Rectal smooth muscle tissue (tissue), 1 donor: Measurements from ENCODE around the gene MAEA.

Experiments
- H3K27ac ChIP-seq: one replicate; pipeline ENCODE4 v1.7.0; 2013; ENCODE audit warnings: low read depth, low read length, inconsistent platforms
- H3K27me3 ChIP-seq: one replicate; pipeline ENCODE4 v1.7.0; 2013; ENCODE audit warnings: low read length; ENCODE audit not compliant: control insufficient read depth, insufficient read depth
- H3K36me3 ChIP-seq: one replicate; pipeline ENCODE4 v1.7.0; 2013; ENCODE audit warnings: low read length; ENCODE audit not compliant: control insufficient read depth, insufficient read depth
- H3K4me1 ChIP-seq: one replicate; pipeline ENCODE4 v1.7.0; 2013; ENCODE audit warnings: low read length; ENCODE audit not compliant: control insufficient read depth, insufficient read depth
- H3K4me3 ChIP-seq: one replicate; pipeline ENCODE4 v1.7.0; 2013; ENCODE audit warnings: low read length
- H3K9ac ChIP-seq: one replicate; pipeline ENCODE4 v1.7.0; 2013; ENCODE audit warnings: low read length

Gene MAEA

DNA sequence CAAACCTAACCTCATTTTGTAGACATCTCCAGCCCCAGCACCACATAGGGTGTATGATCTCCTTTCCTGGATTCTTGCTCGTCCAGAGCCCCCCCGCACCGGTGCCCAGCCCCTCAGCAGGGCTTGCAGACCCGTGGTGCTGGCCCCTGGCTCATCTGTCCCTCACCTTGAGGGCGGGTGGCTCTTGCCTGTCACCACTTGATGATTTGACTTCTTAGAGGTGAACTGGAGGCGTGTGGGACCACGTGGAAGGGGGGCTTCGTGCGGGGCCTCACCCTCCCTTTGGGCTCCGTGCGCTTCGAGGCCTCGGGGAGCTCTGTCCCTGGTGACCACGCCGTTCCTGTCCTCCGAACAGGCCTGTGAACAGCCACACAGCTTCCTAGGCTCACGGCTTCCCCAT, 72.8 kb downstream of the MAEA start:
- Histone ChIP-seq H3K27ac (no peak overlapping the region), H3K4me3 (no peak overlapping the region), H3K36me3 (peaks cover 3% of the 10 kb centered on the region)

DNA sequence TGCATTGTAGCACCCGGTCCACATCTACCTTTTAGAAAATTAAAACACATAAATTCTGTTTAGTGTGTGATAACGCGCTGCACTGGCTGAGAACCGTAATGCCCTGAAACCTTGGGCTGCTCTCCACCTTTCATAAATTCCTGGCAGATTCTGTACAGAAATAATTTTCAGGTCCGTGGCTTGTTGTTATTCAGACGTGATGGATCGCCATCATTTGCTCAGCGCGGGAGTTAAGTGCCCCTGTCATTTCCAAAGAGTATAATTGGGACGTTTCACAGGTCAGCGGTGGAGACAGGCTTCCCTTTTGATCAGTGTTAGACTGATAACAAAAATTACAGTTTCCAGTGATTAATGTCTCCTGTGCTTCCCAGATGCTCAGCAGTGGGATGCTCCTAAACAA, 73.8 kb downstream of the MAEA start:
- Histone ChIP-seq H3K27ac (no peak overlapping the region), H3K9ac (no peak overlapping the region), H3K27me3 (no peaks in the 10 kb centered on the region), H3K4me3 (no peak overlapping the region), H3K36me3 (peaks cover 3% of the 10 kb centered on the region), H3K4me1 (no peaks in the 10 kb centered on the region)

More for the DNA sequence above, 72.8 kb downstream of the MAEA start:
- Histone ChIP-seq H3K9ac (no peak overlapping the region), H3K4me1 (no peaks in the 10 kb centered on the region), H3K27me3 (no peaks in the 10 kb centered on the region)

DNA sequence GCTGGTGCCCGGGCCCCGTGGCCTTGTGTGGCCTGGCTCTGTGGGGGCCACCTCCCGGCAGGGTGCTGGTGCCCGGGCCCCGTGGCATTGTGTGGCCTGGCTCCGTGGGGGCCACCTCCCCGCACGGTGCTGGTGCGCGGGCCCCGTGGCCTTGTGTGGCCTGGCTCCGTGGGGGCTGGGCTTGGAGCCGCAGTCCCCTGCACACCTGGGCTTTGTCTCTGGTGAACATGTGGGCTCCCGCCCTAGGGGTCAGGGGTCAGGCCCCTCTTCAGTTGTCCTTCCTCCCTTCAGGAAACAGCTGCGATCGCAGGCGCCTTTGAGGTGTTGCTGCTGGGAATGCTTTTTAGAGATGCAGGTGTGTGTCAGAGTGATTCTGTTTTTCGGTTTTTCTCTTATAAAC, 74.5 kb downstream of the MAEA start:
- Histone ChIP-seq H3K36me3 (peaks cover 3% of the 10 kb centered on the region), H3K4me3 (no peak overlapping the region), H3K4me1 (no peaks in the 10 kb centered on the region), H3K27me3 (no peaks in the 10 kb centered on the region), H3K9ac (no peak overlapping the region), H3K27ac (no peak overlapping the region)

DNA sequence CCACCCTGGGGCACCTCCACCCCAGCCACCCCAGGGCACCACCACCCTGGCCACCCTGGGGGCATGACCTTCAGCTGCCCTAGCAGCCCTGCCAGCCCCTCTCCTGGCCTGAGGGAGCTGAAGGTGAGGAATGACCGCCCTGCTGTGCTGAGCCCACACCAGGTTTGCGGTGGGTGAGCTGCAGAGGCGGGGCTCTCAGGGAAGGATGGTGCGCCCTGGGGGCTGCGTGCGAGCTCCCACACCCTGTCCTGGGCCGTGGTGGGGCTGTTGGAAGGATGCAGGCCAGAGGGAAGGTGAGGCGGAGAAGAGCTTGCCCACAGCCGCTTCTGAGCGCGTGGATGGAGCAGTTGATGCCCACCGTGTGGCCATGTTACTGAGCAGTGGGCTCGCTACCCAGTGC, 75.1 kb downstream of the MAEA start:
- peaks cover 3% of the 10 kb centered on the region for H3K36me3 ChIP-seq
- H3K27me3 ChIP-seq: no peaks in the 10 kb centered on the region
- no peaks in the 10 kb centered on the region for H3K4me1 ChIP-seq
- no peak overlapping the region for H3K27ac ChIP-seq
- no peak overlapping the region for H3K4me3 ChIP-seq
- H3K9ac ChIP-seq: no peak overlapping the region

DNA sequence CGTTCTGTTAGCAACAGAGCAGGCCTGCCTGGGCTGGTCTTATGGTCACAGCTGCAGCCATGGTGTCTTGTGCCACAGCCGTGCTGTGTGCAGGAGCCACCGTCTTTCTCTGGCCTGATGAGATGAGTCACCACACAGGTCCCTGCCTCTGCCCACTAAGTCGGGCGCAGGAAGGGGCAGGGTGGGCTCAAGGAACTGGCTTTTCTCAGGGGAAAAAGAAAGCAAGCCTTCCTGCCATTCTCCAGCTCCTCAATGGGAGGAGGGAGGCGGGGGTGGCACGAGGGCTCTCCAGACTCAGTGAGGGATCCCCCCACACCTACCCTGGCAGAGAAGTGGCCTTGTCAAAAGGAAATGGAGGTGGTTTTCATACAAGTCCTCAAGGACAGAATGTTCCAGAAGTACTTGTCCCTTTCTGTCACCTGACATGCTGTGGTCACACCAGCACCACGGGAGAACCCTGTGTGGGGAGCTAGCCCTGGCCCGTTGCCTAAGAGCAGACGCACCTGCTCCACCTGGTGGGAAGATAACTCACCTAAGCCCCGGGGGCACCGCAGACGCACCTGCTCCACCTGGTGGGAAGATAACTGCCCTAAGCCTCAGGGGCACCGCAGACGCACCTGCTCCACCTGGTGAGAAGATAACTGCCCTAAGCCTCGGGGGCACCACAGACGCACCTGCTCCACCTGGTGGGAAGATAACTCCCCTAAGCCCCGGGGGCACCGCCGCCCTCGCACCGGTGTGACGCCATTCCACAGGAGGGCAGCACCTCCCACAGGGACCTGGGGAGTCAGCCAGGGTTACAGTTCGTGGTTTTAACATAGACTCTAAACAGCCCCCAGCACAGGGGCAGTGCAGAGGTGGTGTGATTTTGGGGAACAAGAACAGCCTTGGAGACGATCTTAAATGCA, 75.8 kb downstream of the MAEA start:
- Histone ChIP-seq H3K4me3 (no peak overlapping the region), H3K36me3 (peaks cover 3% of the 10 kb centered on the region), H3K27ac (no peak overlapping the region), H3K9ac (no peak overlapping the region), H3K27me3 (no peaks in the 10 kb centered on the region), H3K4me1 (no peaks in the 10 kb centered on the region)

GRCh38 chr4:1366371-1367229, 76.9 kb downstream of the MAEA start:
- H3K36me3 ChIP-seq: peaks cover 6% of the 10 kb centered on the region
- H3K4me1 ChIP-seq: no peaks in the 10 kb centered on the region
- H3K27ac ChIP-seq: no peak overlapping the region
- H3K9ac ChIP-seq: no peak overlapping the region
- no peaks in the 10 kb centered on the region for H3K27me3 ChIP-seq
- H3K4me3 ChIP-seq: no peak overlapping the region

GRCh38 chr4:1367230-1367935, 77.7 kb downstream of the MAEA start:
- Histone ChIP-seq H3K4me3 (no peak overlapping the region), H3K9ac (no peak overlapping the region), H3K36me3 (peaks cover 6% of the 10 kb centered on the region), H3K4me1 (no peaks in the 10 kb centered on the region), H3K27me3 (no peaks in the 10 kb centered on the region), H3K27ac (no peak overlapping the region)

GRCh38 chr4:1367936-1368289, 78.2 kb downstream of the MAEA start:
- Histone ChIP-seq H3K4me1 (no peaks in the 10 kb centered on the region), H3K9ac (no peak overlapping the region), H3K27ac (no peak overlapping the region), H3K27me3 (no peaks in the 10 kb centered on the region), H3K36me3 (peaks cover 6% of the 10 kb centered on the region), H3K4me3 (no peak overlapping the region)

GRCh38 chr4:1368421-1369090, 78.9 kb downstream of the MAEA start:
- H3K36me3 ChIP-seq: peaks cover 6% of the 10 kb centered on the region
- no peak overlapping the region for H3K4me3 ChIP-seq
- no peak overlapping the region for H3K27ac ChIP-seq
- no peaks in the 10 kb centered on the region for H3K27me3 ChIP-seq
- H3K4me1 ChIP-seq: no peaks in the 10 kb centered on the region
- H3K9ac ChIP-seq: no peak overlapping the region

DNA sequence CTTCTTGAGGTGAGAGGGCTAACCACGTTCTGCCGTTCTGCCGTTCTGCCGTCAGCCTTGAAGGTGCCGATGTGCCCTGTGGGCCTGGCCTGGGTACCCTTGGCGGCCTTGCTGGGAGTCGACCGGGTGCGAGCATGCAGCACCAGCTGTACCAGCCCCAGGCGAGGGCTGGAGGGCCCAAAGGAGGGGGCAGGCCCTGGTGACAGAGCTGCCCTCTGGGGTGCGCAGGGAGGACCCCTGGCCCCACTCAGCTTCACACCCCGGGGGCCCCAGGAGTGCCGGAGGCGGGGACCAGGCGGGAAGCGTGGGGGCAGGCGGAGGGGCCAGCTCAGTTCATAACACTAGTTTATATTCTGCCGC, 79.4 kb downstream of the MAEA start:
- H3K27ac ChIP-seq: no peak overlapping the region
- no peaks in the 10 kb centered on the region for H3K27me3 ChIP-seq
- H3K36me3 ChIP-seq: peaks cover 6% of the 10 kb centered on the region
- no peaks in the 10 kb centered on the region for H3K4me1 ChIP-seq
- no peak overlapping the region for H3K9ac ChIP-seq
- H3K4me3 ChIP-seq: no peak overlapping the region

DNA sequence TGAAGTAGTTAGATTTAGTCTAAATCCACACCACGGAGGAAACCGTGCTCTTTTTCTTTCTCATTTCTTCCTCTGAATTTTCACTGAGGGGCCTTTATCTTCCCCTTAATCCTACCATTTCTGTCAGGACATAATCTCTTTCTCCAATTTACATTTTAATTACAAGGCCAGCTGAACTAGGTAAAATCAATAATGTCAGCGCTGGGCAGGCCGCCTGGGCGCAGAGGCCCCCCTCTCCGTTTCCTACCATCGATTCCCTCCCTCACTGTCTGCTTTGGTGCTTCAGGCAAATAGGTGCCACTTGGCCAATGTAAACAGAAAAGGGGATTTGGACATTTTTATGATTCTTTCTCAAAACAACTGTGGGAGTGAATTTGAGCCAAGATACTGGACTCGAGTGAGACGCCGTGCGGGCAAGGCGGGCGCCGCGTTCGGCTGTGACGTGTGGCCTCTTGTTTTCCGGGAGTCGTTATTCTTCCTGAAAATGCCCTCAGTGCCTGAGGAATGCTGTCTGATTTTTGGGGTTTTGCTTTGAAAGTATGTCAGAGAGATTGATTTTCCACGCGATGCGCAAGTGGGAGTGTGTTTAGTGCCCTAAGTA, 79.9 kb downstream of the MAEA start:
- Histone ChIP-seq H3K27ac (no peak overlapping the region), H3K27me3 (no peaks in the 10 kb centered on the region), H3K36me3 (peaks cover 6% of the 10 kb centered on the region), H3K4me3 (no peak overlapping the region), H3K4me1 (no peaks in the 10 kb centered on the region), H3K9ac (no peak overlapping the region)
